Neuronal stem cell (in vitro differentiated cells): ENCODE measurements around the gene P3H2.

Experiments used
- DNase-seq: peaks from one replicate; pipeline ENCODE4 v3.0.0-alpha.2; 2013; ENCODE audit warnings: low spot score
- H2AFZ ChIP-seq: one replicate; pipeline ENCODE4 v1.6.1; 2013; ENCODE audit warnings: mild to moderate bottlenecking, low read length, inconsistent platforms
- H2AK5ac ChIP-seq: 2 replicates; pipeline ENCODE4 v1.6.1; 2013; ENCODE audit warnings: low read depth, mild to moderate bottlenecking, inconsistent platforms, low read length, moderate library complexity, mixed read lengths
- H2BK120ac ChIP-seq: 2 replicates; pipeline ENCODE4 v1.6.1; 2013; ENCODE audit warnings: low read depth, mild to moderate bottlenecking, inconsistent platforms, low read length, moderate library complexity, mixed read lengths
- H2BK12ac ChIP-seq: one replicate; pipeline ENCODE4 v1.6.1; 2013; ENCODE audit warnings: low read length, inconsistent platforms
- H2BK15ac ChIP-seq: 2 replicates; pipeline ENCODE4 v1.6.1; 2013; ENCODE audit warnings: mild to moderate bottlenecking, low read length, inconsistent platforms, mixed read lengths
- H2BK5ac ChIP-seq: one replicate; pipeline ENCODE4 v1.6.1; 2013; ENCODE audit warnings: inconsistent platforms, mild to moderate bottlenecking, low read length, moderate library complexity
- H3K14ac ChIP-seq: one replicate; pipeline ENCODE4 v1.6.1; 2013; ENCODE audit warnings: low read length, inconsistent platforms
- H3K18ac ChIP-seq: 2 replicates; pipeline ENCODE4 v1.6.1; 2013; ENCODE audit warnings: low read length, inconsistent platforms
- H3K23ac ChIP-seq: 2 replicates; pipeline ENCODE4 v1.6.1; 2013; ENCODE audit warnings: low read depth, mild to moderate bottlenecking, mixed read lengths, low read length, inconsistent platforms; ENCODE audit not compliant: poor library complexity
- H3K27ac ChIP-seq: replicated peaks from 3 replicates; pipeline ENCODE4 v1.5.1; 2013; ENCODE audit warnings: low read length, inconsistent platforms
- H3K27me3 ChIP-seq, 3 experiments: 2 replicates each; pipeline ENCODE4 v1.6.1; 2013; ENCODE audit warnings: low read length in 3 of 3, mild to moderate bottlenecking in 2 of 3, inconsistent platforms in 1 of 3, low read depth in 1 of 3, mixed read lengths in 1 of 3, moderate library complexity in 1 of 3; ENCODE audit not compliant: control insufficient read depth in 3 of 3, insufficient read depth in 3 of 3
- H3K36me3 ChIP-seq, 2 donors: replicated peaks in 1 of 2; 2 replicates each; pipeline ENCODE4 v1.6.1; 2013; ENCODE audit warnings: low read length in 2 of 2; ENCODE audit not compliant: control insufficient read depth in 2 of 2, insufficient read depth in 2 of 2
- H3K4ac ChIP-seq: 2 replicates; pipeline ENCODE4 v1.6.1; 2013; ENCODE audit warnings: inconsistent platforms, mild to moderate bottlenecking, low read length, moderate library complexity
- H3K4me1 ChIP-seq, 2 donors: 1 replicate in 1 of 2; 2 replicates in 1 of 2; pipeline ENCODE4 v1.6.1; 2013; ENCODE audit warnings: low read length in 2 of 2, low read depth in 1 of 2; ENCODE audit not compliant: control insufficient read depth in 2 of 2, insufficient read depth in 1 of 2
- H3K4me2 ChIP-seq: one replicate; pipeline ENCODE4 v1.6.1; 2013; ENCODE audit warnings: mild to moderate bottlenecking, low read length, inconsistent platforms; ENCODE audit not compliant: insufficient read depth, poor library complexity, severe bottlenecking
- H3K4me3 ChIP-seq, 2 donors: 2 replicates each; pipeline ENCODE4 v1.5.1; 2013; ENCODE audit warnings: low read length in 2 of 2, mild to moderate bottlenecking in 2 of 2, inconsistent platforms in 1 of 2, moderate library complexity in 1 of 2
- H3K79me1 ChIP-seq: one replicate; pipeline ENCODE4 v1.6.1; 2013; ENCODE audit warnings: low read depth, mild to moderate bottlenecking, inconsistent platforms, low read length, moderate library complexity
- H3K9ac ChIP-seq: one replicate; pipeline ENCODE4 v1.6.1; 2013; ENCODE audit warnings: mild to moderate bottlenecking, low read depth, low read length, inconsistent platforms; ENCODE audit not compliant: poor library complexity
- H3K9me3 ChIP-seq, 2 donors: replicated peaks in 1 of 2; 2 replicates each; pipeline versions ENCODE3 to v1.6.1; 2013; ENCODE audit warnings: low read length in 2 of 2, mild to moderate bottlenecking in 2 of 2, inconsistent platforms in 1 of 2, low read depth in 1 of 2, mixed read lengths in 1 of 2, moderate library complexity in 1 of 2; ENCODE audit not compliant: control insufficient read depth in 2 of 2, insufficient read depth in 1 of 2
- H4K8ac ChIP-seq: one replicate; pipeline ENCODE4 v1.6.1; 2013; ENCODE audit warnings: low read depth, mild to moderate bottlenecking, inconsistent platforms, low read length, moderate library complexity
- H4K91ac ChIP-seq: one replicate; pipeline ENCODE4 v1.6.1; 2013; ENCODE audit warnings: low read length, low read depth, mild to moderate bottlenecking, inconsistent platforms; ENCODE audit not compliant: poor library complexity
- WGBS, 2 donors: extraction: QIAGEN DNeasy Blood & Tissue Kit; methylation state at CpG; one replicate each; pipeline ENCODE4 v1.1.7; 2013; ENCODE audit warnings: missing lambda C conversion rate in 2 of 2, mixed read lengths in 1 of 2; ENCODE audit not compliant: insufficient read length in 2 of 2, insufficient replicate concordance in 1 of 2; ENCODE audit errors: extremely low coverage in 2 of 2; 5-methylcytosine and 5-hydroxymethylcytosine counted together

Gene P3H2

DNA sequence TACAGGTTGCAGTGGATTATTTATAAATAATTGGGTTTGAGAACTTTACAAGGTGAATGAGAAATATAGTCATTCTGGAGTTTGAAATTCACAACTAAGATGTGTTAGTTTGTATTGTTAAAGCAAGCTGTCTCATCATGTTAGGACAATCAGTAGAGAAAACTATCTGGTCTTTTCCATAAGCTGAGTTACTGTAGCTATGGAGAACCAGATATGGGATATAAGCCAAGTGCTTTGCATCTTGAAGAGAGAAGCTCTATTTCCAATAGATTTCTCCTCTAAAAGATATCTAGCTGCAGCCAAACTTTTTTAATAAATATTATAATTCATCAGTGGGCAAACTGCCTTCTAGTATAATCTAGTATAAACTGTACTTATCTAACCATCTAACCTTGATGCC is 11.3 kb downstream of the P3H2 start:
- no peak overlapping the region for H3K14ac ChIP-seq
- H3K36me3 ChIP-seq = no peaks in the 10 kb centered on the region
- DNase-seq = no peak
- no peak overlapping the region for H4K91ac ChIP-seq
- no peaks in the 10 kb centered on the region for H3K9me3 ChIP-seq
- no peak overlapping the region for H2BK120ac ChIP-seq
- no peak overlapping the region for H3K18ac ChIP-seq
- H3K27ac ChIP-seq = no peak overlapping the region
- H3K4me2 ChIP-seq = no peak overlapping the region
- no peak overlapping the region for H2BK12ac ChIP-seq
- H2BK5ac ChIP-seq = no peak overlapping the region
- no peak overlapping the region for H3K4ac ChIP-seq
- no peaks in the 10 kb centered on the region for H3K4me1 ChIP-seq
- H3K4me3 ChIP-seq = no peak overlapping the region
- no peak overlapping the region for H2BK15ac ChIP-seq
- no peak overlapping the region for H2AFZ ChIP-seq
- no peaks in the 10 kb centered on the region for H3K27me3 ChIP-seq
- H2AK5ac ChIP-seq = no peak overlapping the region
- no peak overlapping the region for H3K23ac ChIP-seq
- H3K79me1 ChIP-seq = no peaks in the 10 kb centered on the region
- no peak overlapping the region for H4K8ac ChIP-seq
- H3K9ac ChIP-seq = no peak overlapping the region

DNA sequence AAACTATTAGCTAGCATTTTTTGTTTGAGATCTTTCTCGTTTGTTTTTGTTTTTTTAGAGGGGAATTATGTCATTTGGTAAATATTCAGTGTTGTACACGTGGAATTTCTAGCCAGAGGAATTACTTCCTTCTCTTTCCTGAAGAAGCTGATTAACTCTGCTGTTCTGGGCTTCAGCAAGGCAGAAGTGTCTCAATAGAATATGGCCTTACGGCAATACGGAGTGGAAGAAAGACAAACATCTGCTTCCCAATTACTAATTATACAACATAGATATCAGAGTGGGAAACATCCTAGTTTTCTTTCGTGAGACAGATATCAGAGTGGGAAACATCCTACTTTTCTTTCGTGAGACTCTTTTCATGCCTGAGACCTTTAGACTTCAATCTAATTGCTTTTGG is 11.9 kb downstream of the P3H2 start:
- no peaks in the 10 kb centered on the region for H3K27me3 ChIP-seq
- H4K91ac ChIP-seq = no peak overlapping the region
- H3K4me1 ChIP-seq = no peaks in the 10 kb centered on the region
- H3K27ac ChIP-seq = no peak overlapping the region
- no peak overlapping the region for H2BK12ac ChIP-seq
- no peak overlapping the region for H4K8ac ChIP-seq
- H3K18ac ChIP-seq = no peak overlapping the region
- H3K36me3 ChIP-seq = no peaks in the 10 kb centered on the region
- no peak overlapping the region for H3K4ac ChIP-seq
- H3K79me1 ChIP-seq = no peaks in the 10 kb centered on the region
- no peak for DNase-seq
- H2AK5ac ChIP-seq = no peak overlapping the region
- no peak overlapping the region for H3K4me3 ChIP-seq
- H3K9me3 ChIP-seq = no peaks in the 10 kb centered on the region
- H3K14ac ChIP-seq = no peak overlapping the region
- no peak overlapping the region for H2BK15ac ChIP-seq
- no CpG with 5 or more reads among the region's 6 CpGs for WGBS, 2 donors
- no peak overlapping the region for H2BK5ac ChIP-seq
- H3K9ac ChIP-seq = no peak overlapping the region
- H3K4me2 ChIP-seq = no peak overlapping the region
- H3K23ac ChIP-seq = no peak overlapping the region
- peak overlapping the region; percentile 0 for H2AFZ ChIP-seq
- no peak overlapping the region for H2BK120ac ChIP-seq

DNA sequence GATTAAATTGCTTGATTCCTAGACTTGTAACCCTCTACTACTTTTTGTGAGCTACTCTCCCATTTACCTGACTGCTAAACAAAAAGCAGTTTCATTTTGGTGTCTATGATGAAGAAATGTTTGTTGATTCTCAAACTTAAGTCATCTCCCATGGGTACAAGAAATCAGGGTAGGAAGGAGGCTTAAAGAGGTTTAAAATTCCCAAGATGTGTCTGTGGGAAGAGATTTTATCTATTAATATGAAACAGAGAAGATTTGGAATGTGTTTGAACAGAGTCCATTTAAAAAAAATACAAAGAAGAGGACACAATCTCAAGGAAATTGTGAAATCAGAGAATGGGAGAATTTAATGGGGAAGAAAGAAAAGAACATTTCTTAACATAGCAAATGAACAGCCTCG is 14.8 kb downstream of the P3H2 start:
- no peak overlapping the region for H3K4me3 ChIP-seq
- no peak overlapping the region for H4K8ac ChIP-seq
- no peak overlapping the region for H2AFZ ChIP-seq
- H3K14ac ChIP-seq = no peak overlapping the region
- no peak overlapping the region for H2BK15ac ChIP-seq
- H3K4ac ChIP-seq = no peak overlapping the region
- no peak overlapping the region for H3K4me2 ChIP-seq
- no peak overlapping the region for H2BK5ac ChIP-seq
- no peak overlapping the region for H3K27ac ChIP-seq
- no peak overlapping the region for H4K91ac ChIP-seq
- no peak overlapping the region for H2BK12ac ChIP-seq
- no peak overlapping the region for H3K18ac ChIP-seq
- no peak overlapping the region for H2AK5ac ChIP-seq
- no peaks in the 10 kb centered on the region for H3K79me1 ChIP-seq
- no peak for DNase-seq
- H3K23ac ChIP-seq = no peak overlapping the region
- no peaks in the 10 kb centered on the region for H3K36me3 ChIP-seq
- no CpG with 5 or more reads among the region's 1 CpG for WGBS, 2 donors
- H2BK120ac ChIP-seq = no peak overlapping the region
- peaks cover 8 to 15% of the 10 kb centered on the region in 2 donors for H3K4me1 ChIP-seq
- no peaks in the 10 kb centered on the region for H3K9me3 ChIP-seq
- H3K27me3 ChIP-seq = no peaks in the 10 kb centered on the region
- H3K9ac ChIP-seq = no peak overlapping the region

DNA sequence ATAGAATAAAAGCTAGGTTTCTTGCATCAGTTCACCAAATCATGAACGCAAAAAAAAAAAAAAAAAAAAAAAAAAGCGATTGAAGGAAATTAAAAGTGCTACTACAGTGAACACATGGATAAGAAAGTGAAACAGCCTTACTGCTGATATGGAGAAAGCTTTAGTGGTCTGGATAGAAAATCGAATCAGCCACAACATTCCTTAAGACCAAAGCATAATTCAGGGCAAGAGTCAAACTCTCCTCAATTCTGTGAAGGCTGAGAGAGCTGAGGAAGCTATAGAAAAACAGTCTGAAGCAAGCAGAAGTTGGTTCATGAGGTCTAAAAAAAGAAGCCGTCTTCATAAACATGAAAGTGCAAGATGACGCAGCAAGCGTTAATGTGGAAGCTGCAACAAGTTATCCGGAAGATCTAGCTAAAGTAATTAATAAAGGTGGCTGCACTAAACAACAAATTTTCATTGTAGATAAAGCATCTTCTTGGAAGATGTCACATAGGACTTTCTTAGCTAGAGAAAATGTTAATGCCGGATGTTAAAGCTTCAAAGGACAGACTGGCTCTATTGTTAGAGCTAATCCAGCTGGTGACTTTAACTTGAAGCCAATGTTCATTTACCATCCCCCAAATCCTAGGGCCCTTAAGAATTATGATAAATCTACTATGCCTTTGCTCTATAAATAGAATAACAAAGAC is 19.2 kb downstream of the P3H2 start:
- Histone ChIP-seq H4K8ac (no peak overlapping the region), H3K27me3 (no peaks in the 10 kb centered on the region), H3K4me3 (peak overlapping the region in 1 of 2 donors; percentile 26), H3K79me1 (no peaks in the 10 kb centered on the region), H3K9ac (no peak overlapping the region), H2AK5ac (no peak overlapping the region), H3K4ac (no peak overlapping the region), H2AFZ (peak overlapping the region; percentile 61), H3K4me1 (peaks cover 13 to 32% of the 10 kb centered on the region in 2 donors), H3K36me3 (no peaks in the 10 kb centered on the region), H4K91ac (no peak overlapping the region), H3K9me3 (peaks cover 0 to 1% of the 10 kb centered on the region in 2 donors), H2BK15ac (no peak overlapping the region), H3K4me2 (no peak overlapping the region), H3K23ac (no peak overlapping the region), H3K18ac (no peak overlapping the region), H2BK12ac (no peak overlapping the region), H2BK5ac (no peak overlapping the region), H3K14ac (no peak overlapping the region), H2BK120ac (no peak overlapping the region), H3K27ac (peak overlapping the region; percentile 14)
- WGBS, 2 donors = no CpG with 5 or more reads among the region's 8 CpGs
- no peak for DNase-seq
